ENCODE data around the gene CAPN9. TPM values are rescaled to one million over a fixed set of nuclear protein-coding genes. Genes with fewer than 3 reads are reported as not detected.
"Not testable (repeated sequence)": the region's sequence is repeated elsewhere in the genome, so short reads cannot be mapped to it uniquely, and the experiment has no call there.

CAPN9 gene
- total RNA-seq = 0.41 TPM
- polyA plus RNA-seq (ENCODE audit: insufficient read depth, low read depth, low replicate concordance) = not detected
- long read RNA-seq, donor 1, partial matches to known transcripts = 0 of 2 reads
- long read RNA-seq, donor 1, other reads (novel, unspliced or antisense) = 0 of 2 reads
- long read RNA-seq, donor 2 = 0 reads
- long read RNA-seq, donor 3 = 0 reads
- long read RNA-seq, donor 4 = 0 reads
- long read RNA-seq, donor 5 = 0 reads
- long read RNA-seq, donor 6 = 0 reads
- long read RNA-seq, donor 7 = 0 reads
- long read RNA-seq, donor 8, partial matches to known transcripts = 6 of 48 reads
- long read RNA-seq, donor 8, other reads (novel, unspliced or antisense) = 42 of 48 reads
- long read RNA-seq, donor 9 = 0 reads
- long read RNA-seq, donor 10 = 0 reads

GRCh38 chr1:230747127-230747730 is at the start of gene CAPN9:
Gene CAPN9 (plus strand): TSS chr1:230747388. CDS start chr1:230747497, 109 bp downstream.
- no peak for FAIRE-seq
- Histone ChIP-seq H3K4me3 (ENCODE audit: low read length in 3 of 3) (no peak within 1 kb of the TSS), H3K36me3 (ENCODE audit: control insufficient read depth in 2 of 3, insufficient read depth in 3 of 3, low read length in 3 of 3) (no peaks in the 10 kb centered on the region), H3K27ac (ENCODE audit: low read depth in 2 of 2, low read length in 2 of 2) (no peak within 1 kb of the TSS), H3K27me3 (ENCODE audit: control insufficient read depth, insufficient read depth, low read length) (no peaks in the 10 kb centered on the region), H3K9me3 (ENCODE audit: control insufficient read depth in 2 of 3, insufficient read depth in 1 of 3, low read length in 3 of 3) (no peaks in the 10 kb centered on the region), H3K4me1 (ENCODE audit: control insufficient read depth in 2 of 3, insufficient read depth in 2 of 3, low read depth in 1 of 3, low read length in 3 of 3) (peaks cover 0 to 3% (median 0%) of the 10 kb centered on the region in 3 donors), H3K9ac (ENCODE audit: low read length in 3 of 3) (no peak within 1 kb of the TSS)
- TF ChIP-seq CTCF (IDR thresholded peaks at IDR 0.05; ENCODE audit: borderline replicate concordance, extremely low read depth, insufficient read depth) = no peak
- intact Hi-C loops (cut with DNase I) = no loop called here
- no peak for DNase-seq

- FAIRE-seq = no peak
- intact Hi-C loops (cut with DNase I) = no loop called here
- Histone ChIP-seq H3K4me1 (ENCODE audit: control insufficient read depth in 2 of 3, insufficient read depth in 2 of 3, low read depth in 1 of 3, low read length in 3 of 3) (no peaks in the 10 kb centered on the region), H3K4me3 (ENCODE audit: low read length in 3 of 3) (no peak overlapping the region), H3K9ac (ENCODE audit: low read length in 3 of 3) (no peak overlapping the region), H3K27me3 (ENCODE audit: control insufficient read depth, insufficient read depth, low read length) (no peaks in the 10 kb centered on the region), H3K36me3 (ENCODE audit: control insufficient read depth in 2 of 3, insufficient read depth in 3 of 3, low read length in 3 of 3) (peaks cover 0 to 3% (median 0%) of the 10 kb centered on the region in 3 donors), H3K9me3 (ENCODE audit: control insufficient read depth in 2 of 3, insufficient read depth in 1 of 3, low read length in 3 of 3) (no peaks in the 10 kb centered on the region), H3K27ac (ENCODE audit: low read depth in 2 of 2, low read length in 2 of 2) (no peak overlapping the region)
- no peak for TF ChIP-seq CTCF (IDR thresholded peaks at IDR 0.05; ENCODE audit: borderline replicate concordance, extremely low read depth, insufficient read depth)
- no peak for DNase-seq
Measured at GRCh38 chr1:230698130-230698529, 49.1 kb upstream of the CAPN9 start.

GRCh38 chr1:230698964-230699363 is 48.2 kb upstream of the CAPN9 start:
- FAIRE-seq; H3K4me3 ChIP-seq (ENCODE audit: low read length in 3 of 3): not testable (repeated sequence)

GRCh38 chr1:230699716-230700115 is 47.5 kb upstream of the CAPN9 start:
- no peak for FAIRE-seq

More at GRCh38 chr1:230698964-230699363, 48.2 kb upstream of the CAPN9 start:
- H3K4me1 ChIP-seq (ENCODE audit: control insufficient read depth in 2 of 3, insufficient read depth in 2 of 3, low read depth in 1 of 3, low read length in 3 of 3); H3K9me3 ChIP-seq (ENCODE audit: control insufficient read depth in 2 of 3, insufficient read depth in 1 of 3, low read length in 3 of 3); H3K27me3 ChIP-seq (ENCODE audit: control insufficient read depth, insufficient read depth, low read length); H3K27ac ChIP-seq (ENCODE audit: low read depth in 2 of 2, low read length in 2 of 2); H3K9ac ChIP-seq (ENCODE audit: low read length in 3 of 3); intact Hi-C loops (cut with DNase I); DNase-seq; H3K36me3 ChIP-seq (ENCODE audit: control insufficient read depth in 2 of 3, insufficient read depth in 3 of 3, low read length in 3 of 3): not testable (repeated sequence)

More at GRCh38 chr1:230699716-230700115, 47.5 kb upstream of the CAPN9 start:
- intact Hi-C loops (cut with DNase I) = no loop called here
- no peaks in the 10 kb centered on the region for H3K4me1 ChIP-seq (ENCODE audit: control insufficient read depth in 2 of 3, insufficient read depth in 2 of 3, low read depth in 1 of 3, low read length in 3 of 3)
- no peak for TF ChIP-seq CTCF (IDR thresholded peaks at IDR 0.05; ENCODE audit: borderline replicate concordance, extremely low read depth, insufficient read depth)
- H3K9me3 ChIP-seq (ENCODE audit: control insufficient read depth in 2 of 3, insufficient read depth in 1 of 3, low read length in 3 of 3) = no peaks in the 10 kb centered on the region
- no peak overlapping the region for H3K27ac ChIP-seq (ENCODE audit: low read depth in 2 of 2, low read length in 2 of 2)
- H3K4me3 ChIP-seq (ENCODE audit: low read length in 3 of 3) = no peak overlapping the region
- no peak for DNase-seq
- H3K9ac ChIP-seq (ENCODE audit: low read length in 3 of 3) = no peak overlapping the region
- H3K36me3 ChIP-seq (ENCODE audit: control insufficient read depth in 2 of 3, insufficient read depth in 3 of 3, low read length in 3 of 3) = no peaks in the 10 kb centered on the region
- no peaks in the 10 kb centered on the region for H3K27me3 ChIP-seq (ENCODE audit: control insufficient read depth, insufficient read depth, low read length)
